Raji (cell line): Measurements from ENCODE around the gene BMPR1B.

ENCODE experiments used
- POLR2A ChIP-seq: IDR thresholded peaks from 2 replicates; pipeline ENCODE4 v1.6.1; 2011; ENCODE audit warnings: low read depth, low read length, control low read depth; ENCODE audit not compliant: insufficient read depth

Gene BMPR1B

GRCh38 chr4:94744850-94745249, 12.9 kb upstream of the BMPR1B start:
- no peak for TF ChIP-seq POLR2A

DNA sequence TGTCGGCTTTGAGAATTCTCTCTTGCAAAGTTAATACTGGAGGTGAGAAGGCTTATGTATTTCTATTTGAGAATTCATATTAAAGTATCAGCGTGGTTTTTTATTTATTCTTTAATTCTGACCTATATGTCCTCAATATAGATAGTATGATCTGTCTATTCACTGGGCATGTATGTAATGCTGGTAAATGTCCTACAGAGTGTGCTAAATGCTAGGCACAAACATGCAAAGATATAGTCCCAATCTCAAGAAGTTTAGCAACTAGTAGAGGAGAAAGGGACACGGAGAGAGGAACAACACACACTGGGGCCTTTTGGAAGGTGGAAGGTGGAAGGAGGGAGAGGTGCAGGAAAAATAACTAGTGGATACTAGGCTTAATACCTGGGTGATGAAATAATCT, 11.0 kb upstream of the BMPR1B start:
- TF ChIP-seq POLR2A, result no peak

DNA sequence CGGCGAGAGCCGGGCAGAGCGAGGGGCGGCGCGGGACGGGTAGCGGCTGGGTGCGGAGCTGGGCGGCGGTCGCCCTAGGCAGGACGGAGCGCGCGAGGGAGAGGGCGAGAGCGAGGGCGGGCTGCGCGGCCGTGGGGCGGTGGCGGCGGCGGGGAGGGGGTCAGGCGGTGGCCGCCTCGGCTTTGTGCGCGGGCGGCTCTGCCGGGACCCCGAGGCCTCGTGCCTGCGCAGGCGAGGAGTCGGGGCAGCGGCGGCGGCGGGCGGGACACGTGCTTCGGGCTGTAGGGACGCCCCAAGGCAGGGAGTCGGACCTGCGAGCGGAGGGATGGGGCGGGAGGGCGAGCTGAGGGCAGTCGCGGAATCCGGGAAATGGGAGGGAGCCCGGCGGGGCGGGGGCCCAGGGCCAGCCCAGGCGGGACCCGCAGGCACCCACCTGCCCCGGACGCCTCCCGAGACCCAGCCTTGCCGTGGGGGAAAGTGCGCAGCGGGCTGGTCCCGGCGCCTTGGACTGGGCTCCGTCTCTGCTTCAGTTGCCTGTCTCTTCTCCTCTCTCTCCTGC, 465 bp downstream of the BMPR1B start:
- no peak for TF ChIP-seq POLR2A

DNA sequence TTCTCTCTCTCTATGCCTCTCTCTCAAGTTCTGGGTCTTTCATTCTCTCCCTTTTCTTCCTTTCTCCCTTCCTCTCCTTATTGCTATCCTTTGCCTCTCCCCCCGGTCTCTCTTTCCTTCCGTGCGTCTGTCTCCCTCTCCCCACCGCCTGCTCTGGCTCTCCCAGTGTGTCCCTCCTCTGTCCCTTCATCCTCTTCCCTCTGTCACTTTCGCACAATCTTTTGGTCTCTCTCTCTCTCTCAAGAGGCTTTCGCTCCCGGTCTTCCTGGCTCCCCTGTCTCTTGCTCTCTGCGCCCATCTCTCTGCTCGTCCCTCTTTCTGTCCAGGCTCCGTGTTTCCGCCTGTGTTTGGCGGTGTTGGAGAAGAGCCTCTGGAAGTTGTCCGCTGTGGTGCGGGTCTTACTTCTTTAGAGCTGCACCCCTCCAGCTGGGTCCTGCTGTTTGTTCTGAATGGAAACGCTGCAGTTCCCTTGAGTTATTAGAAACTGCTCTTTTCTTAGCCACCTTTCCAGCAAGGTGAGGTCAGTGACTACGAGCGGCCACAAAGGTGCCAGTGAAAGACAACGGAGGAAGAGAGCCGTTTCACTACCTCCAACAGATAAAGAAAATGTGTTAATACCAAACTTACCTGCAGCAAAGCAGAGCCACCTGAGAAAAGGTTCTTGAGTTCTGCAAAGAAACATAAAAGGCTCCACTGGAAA, 1.1 kb downstream of the BMPR1B start:
- TF ChIP-seq POLR2A, result no peak

GRCh38 chr4:94759767-94760211, 2.0 kb downstream of the BMPR1B start:
- no peak for TF ChIP-seq POLR2A

- no peak for TF ChIP-seq POLR2A
These were observed 4.6 kb downstream of the BMPR1B start for GRCh38 chr4:94762326-94762725.

GRCh38 chr4:94763005-94763404, 5.2 kb downstream of the BMPR1B start:
- TF ChIP-seq POLR2A, result no peak

GRCh38 chr4:94763500-94763899, 5.7 kb downstream of the BMPR1B start:
- no peak for TF ChIP-seq POLR2A

GRCh38 chr4:94764069-94764468, 6.3 kb downstream of the BMPR1B start:
- no peak for TF ChIP-seq POLR2A

GRCh38 chr4:94765174-94765573, 7.4 kb downstream of the BMPR1B start:
- no peak for TF ChIP-seq POLR2A

DNA sequence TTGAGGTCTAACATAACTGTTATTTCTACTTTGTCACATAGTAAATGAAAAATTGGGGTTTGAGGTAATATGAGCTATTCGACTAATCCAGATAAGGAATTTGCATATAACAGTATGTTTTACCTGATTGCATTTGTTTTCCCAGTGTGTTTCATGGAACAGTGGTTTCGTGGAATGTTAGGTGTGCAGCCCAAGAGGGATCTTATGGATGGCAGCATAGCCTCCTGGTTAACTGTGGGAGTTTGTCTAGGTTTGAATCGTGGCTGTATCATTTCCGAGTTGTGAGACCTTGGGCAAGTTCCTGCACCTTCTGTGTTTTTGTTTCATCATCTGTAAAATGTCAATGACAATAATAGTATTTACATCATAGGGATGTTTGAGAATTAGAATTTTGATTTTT, 7.9 kb downstream of the BMPR1B start:
- TF ChIP-seq POLR2A, result no peak

DNA sequence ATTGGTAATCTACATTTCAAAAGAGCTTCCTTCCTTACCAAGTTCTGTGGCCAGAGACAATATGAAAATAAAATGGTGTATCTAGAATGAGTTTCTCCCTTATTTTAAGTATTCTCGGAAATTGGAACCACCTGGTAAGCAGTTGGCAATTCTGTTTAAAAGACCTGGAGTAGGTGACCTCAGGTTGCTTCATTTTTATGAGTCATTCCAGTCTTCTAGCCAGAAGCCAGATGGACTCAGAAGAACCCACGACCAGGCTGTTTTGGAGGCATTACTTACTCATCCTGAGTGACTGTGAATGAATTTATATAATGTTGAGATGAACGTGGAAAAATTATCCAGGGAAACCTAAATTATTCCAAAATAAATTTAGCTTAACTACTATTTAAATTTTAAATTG, 9.1 kb downstream of the BMPR1B start:
- TF ChIP-seq POLR2A, result no peak

- no peak for TF ChIP-seq POLR2A
These were observed 9.7 kb downstream of the BMPR1B start for GRCh38 chr4:94767446-94767845.

DNA sequence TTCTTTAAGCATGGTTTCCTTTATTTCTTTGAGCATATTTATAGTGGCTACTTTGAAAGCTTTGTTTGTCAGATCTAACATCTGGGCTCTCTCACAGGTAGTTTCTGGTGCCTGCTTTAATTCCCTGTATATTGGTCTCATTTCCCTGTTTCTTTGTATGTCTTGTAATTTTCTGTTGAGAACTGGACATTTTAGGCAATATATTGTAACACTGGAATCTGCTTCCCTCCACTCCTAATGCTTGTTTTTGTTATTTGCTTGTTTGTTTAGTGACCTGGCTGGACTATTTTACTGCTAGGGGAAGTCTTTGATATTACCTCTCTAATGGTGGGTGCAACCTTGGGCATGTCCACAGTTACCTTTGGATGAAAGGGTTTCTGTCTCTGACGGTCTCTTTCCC, 25.0 kb downstream of the BMPR1B start:
- no peak for TF ChIP-seq POLR2A

DNA sequence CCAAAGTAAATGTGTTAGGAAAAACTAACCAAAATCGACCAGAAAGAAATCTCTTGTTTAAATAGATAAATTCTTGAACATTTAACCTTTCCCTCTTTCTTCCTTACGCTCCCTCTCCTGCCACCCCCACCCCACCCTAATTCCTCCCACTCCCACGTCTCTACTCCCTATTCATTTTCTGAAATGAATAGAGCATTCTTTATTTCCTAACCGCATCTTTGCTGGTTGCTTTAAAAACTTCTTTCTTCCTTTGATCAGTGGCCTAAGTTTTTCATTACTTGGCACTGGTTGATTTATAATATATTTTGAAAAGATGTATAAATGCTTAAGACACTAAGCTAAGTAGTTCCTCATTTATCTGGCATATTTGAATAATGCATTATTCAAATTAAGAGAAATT, 33.9 kb downstream of the BMPR1B start:
- no peak for TF ChIP-seq POLR2A

- no peak for TF ChIP-seq POLR2A
These were observed 41.1 kb downstream of the BMPR1B start for GRCh38 chr4:94798808-94799207.

- no peak for TF ChIP-seq POLR2A
These were observed 43.3 kb downstream of the BMPR1B start for GRCh38 chr4:94801016-94801415.
